ENCODE measurements around the gene RSAD1. TPM values are rescaled to one million over a fixed set of nuclear protein-coding genes. Genes with fewer than 3 reads are reported as not detected.

Gene RSAD1
- polyA plus RNA-seq, 1 of the 3 experiments (the other 2 are of a cell fraction) = 44.7 TPM

DNA sequence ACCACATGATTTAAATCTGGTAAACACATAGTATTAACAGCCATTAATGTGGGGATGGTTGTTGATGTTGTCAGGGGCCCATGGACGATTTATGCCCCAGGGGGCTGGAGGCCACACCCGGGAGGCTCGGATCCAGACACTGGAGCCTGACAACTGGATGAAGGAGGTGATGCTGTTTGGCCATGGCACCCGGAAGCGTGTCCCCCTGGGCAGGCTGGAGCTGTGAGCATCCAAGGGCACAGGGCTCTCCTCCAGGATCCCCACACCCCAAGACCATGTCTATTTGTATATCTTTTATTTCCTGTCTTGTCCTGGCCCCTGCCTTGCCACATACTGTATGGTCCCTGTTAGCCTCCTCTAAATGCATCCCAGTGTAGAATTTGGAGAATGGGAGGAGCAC is 4.6 kb downstream of the RSAD1 start:
- WGBS (ENCODE audit: low lambda C conversion rate) = 79% methylated on average over 5 of the region's 5 CpGs
- no peak overlapping the region for H3K9ac ChIP-seq
- peak overlapping the region in 1 of 2 experiments; percentile 88; a peak in 3 of 4 replicates for H3K27ac ChIP-seq (ENCODE audit: low read depth in 2 of 2, low read length in 1 of 2)
- peaks cover 16% of the 10 kb centered on the region for H3K79me2 ChIP-seq (ENCODE audit: insufficient read depth)
- H3K27me3 ChIP-seq (ENCODE audit: insufficient read depth) = no peaks in the 10 kb centered on the region
- H3K4me2 ChIP-seq = no peak overlapping the region
- peaks cover 23 to 53% of the 10 kb centered on the region in 2 experiments for H3K36me3 ChIP-seq (replicated peaks in 1 of 2; ENCODE audit: control insufficient read depth in 1 of 2, insufficient read depth in 2 of 2, low read length in 1 of 2)
- ChIA-PET POLR2A (interaction anchor here (0.6 kb wide), 1 partner anchor 143 kb away, joined by 3 read pairs; no protein-coding TSS in a partner anchor), CTCF (interaction anchor here (0.6 to 9.8 kb wide), 38 partner anchors 8 to 359 kb away, joined by 3 to 183 read pairs (median 4); partner anchors contain the start of genes CHAD and EPN3)
- H3K4me1 ChIP-seq (ENCODE audit: control insufficient read depth in 1 of 2, insufficient read depth in 2 of 2, low read depth in 1 of 2, low read length in 1 of 2) = peaks cover 12 to 18% of the 10 kb centered on the region in 2 experiments; a peak in 3 of 4 replicates
- H3K9me3 ChIP-seq = no peaks in the 10 kb centered on the region
- H3K4me3 ChIP-seq (ENCODE audit: low read depth in 2 of 2, low read length in 1 of 2) = no peak overlapping the region
- TF ChIP-seq TEAD4 (IDR thresholded peaks at IDR 0.05; ENCODE audit: borderline replicate concordance, insufficient read depth) (no peak), RFX5 (IDR thresholded peaks at IDR 0.05; ENCODE audit: low read length) (no peak), CHD2 (IDR thresholded peaks at IDR 0.05; ENCODE audit: low read length, partially characterized antibody) (no peak), SIN3A (IDR thresholded peaks at IDR 0.05; ENCODE audit: borderline replicate concordance, low read depth, low read length) (no peak), MXI1 (IDR thresholded peaks at IDR 0.05; ENCODE audit: low read depth, low read length) (no peak), TCF12 (IDR thresholded peaks at IDR 0.05) (no peak), GABPA (IDR thresholded peaks at IDR 0.05; ENCODE audit: low read depth) (no peak), JUND (IDR thresholded peaks at IDR 0.05) (no peak), EZH2phosphoT487 (IDR thresholded peaks at IDR 0.05; ENCODE audit: borderline replicate concordance, low read depth) (no peak), FOSL2 (IDR thresholded peaks at IDR 0.05; ENCODE audit: borderline replicate concordance, low read depth) (no peak), NFIC (IDR thresholded peaks at IDR 0.05; ENCODE audit: borderline replicate concordance) (no peak), YY1 (IDR thresholded peaks at IDR 0.05; ENCODE audit: low read depth) (no peak), POLR2AphosphoS5 (IDR thresholded peaks at IDR 0.05; ENCODE audit: low read depth, low read length) (no peak)
- TF ChIP-seq, protein P1, sequence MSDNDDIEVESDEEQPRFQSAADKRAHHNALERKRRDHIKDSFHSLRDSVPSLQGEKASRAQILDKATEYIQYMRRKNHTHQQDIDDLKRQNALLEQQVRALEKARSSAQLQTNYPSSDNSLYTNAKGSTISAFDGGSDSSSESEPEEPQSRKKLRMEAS (IDR thresholded peaks at IDR 0.05; ENCODE audit: low read depth) = no peak
- TF ChIP-seq, protein P2, sequence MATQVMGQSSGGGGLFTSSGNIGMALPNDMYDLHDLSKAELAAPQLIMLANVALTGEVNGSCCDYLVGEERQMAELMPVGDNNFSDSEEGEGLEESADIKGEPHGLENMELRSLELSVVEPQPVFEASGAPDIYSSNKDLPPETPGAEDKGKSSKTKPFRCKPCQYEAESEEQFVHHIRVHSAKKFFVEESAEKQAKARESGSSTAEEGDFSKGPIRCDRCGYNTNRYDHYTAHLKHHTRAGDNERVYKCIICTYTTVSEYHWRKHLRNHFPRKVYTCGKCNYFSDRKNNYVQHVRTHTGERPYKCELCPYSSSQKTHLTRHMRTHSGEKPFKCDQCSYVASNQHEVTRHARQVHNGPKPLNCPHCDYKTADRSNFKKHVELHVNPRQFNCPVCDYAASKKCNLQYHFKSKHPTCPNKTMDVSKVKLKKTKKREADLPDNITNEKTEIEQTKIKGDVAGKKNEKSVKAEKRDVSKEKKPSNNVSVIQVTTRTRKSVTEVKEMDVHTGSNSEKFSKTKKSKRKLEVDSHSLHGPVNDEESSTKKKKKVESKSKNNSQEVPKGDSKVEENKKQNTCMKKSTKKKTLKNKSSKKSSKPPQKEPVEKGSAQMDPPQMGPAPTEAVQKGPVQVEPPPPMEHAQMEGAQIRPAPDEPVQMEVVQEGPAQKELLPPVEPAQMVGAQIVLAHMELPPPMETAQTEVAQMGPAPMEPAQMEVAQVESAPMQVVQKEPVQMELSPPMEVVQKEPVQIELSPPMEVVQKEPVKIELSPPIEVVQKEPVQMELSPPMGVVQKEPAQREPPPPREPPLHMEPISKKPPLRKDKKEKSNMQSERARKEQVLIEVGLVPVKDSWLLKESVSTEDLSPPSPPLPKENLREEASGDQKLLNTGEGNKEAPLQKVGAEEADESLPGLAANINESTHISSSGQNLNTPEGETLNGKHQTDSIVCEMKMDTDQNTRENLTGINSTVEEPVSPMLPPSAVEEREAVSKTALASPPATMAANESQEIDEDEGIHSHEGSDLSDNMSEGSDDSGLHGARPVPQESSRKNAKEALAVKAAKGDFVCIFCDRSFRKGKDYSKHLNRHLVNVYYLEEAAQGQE (IDR thresholded peaks at IDR 0.05; ENCODE audit: low read depth, low read length) = no peak
- TF ChIP-seq, protein P3, sequence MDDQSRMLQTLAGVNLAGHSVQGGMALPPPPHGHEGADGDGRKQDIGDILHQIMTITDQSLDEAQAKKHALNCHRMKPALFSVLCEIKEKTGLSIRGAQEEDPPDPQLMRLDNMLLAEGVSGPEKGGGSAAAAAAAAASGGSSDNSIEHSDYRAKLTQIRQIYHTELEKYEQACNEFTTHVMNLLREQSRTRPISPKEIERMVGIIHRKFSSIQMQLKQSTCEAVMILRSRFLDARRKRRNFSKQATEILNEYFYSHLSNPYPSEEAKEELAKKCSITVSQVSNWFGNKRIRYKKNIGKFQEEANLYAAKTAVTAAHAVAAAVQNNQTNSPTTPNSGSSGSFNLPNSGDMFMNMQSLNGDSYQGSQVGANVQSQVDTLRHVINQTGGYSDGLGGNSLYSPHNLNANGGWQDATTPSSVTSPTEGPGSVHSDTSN (IDR thresholded peaks at IDR 0.05) = no peak
- TF ChIP-seq, protein P4, sequence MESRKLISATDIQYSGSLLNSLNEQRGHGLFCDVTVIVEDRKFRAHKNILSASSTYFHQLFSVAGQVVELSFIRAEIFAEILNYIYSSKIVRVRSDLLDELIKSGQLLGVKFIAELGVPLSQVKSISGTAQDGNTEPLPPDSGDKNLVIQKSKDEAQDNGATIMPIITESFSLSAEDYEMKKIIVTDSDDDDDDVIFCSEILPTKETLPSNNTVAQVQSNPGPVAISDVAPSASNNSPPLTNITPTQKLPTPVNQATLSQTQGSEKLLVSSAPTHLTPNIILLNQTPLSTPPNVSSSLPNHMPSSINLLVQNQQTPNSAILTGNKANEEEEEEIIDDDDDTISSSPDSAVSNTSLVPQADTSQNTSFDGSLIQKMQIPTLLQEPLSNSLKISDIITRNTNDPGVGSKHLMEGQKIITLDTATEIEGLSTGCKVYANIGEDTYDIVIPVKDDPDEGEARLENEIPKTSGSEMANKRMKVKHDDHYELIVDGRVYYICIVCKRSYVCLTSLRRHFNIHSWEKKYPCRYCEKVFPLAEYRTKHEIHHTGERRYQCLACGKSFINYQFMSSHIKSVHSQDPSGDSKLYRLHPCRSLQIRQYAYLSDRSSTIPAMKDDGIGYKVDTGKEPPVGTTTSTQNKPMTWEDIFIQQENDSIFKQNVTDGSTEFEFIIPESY (IDR thresholded peaks at IDR 0.05; ENCODE audit: borderline replicate concordance, low read depth) = no peak
- TF ChIP-seq, protein P5, sequence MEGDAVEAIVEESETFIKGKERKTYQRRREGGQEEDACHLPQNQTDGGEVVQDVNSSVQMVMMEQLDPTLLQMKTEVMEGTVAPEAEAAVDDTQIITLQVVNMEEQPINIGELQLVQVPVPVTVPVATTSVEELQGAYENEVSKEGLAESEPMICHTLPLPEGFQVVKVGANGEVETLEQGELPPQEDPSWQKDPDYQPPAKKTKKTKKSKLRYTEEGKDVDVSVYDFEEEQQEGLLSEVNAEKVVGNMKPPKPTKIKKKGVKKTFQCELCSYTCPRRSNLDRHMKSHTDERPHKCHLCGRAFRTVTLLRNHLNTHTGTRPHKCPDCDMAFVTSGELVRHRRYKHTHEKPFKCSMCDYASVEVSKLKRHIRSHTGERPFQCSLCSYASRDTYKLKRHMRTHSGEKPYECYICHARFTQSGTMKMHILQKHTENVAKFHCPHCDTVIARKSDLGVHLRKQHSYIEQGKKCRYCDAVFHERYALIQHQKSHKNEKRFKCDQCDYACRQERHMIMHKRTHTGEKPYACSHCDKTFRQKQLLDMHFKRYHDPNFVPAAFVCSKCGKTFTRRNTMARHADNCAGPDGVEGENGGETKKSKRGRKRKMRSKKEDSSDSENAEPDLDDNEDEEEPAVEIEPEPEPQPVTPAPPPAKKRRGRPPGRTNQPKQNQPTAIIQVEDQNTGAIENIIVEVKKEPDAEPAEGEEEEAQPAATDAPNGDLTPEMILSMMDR (IDR thresholded peaks at IDR 0.05) = no peak
- DNase-seq = no peak
- H2AFZ ChIP-seq (ENCODE audit: low read depth) = no peak overlapping the region
- H4K20me1 ChIP-seq (ENCODE audit: insufficient read depth) = no peaks in the 10 kb centered on the region
- no peaks in the 10 kb centered on the region for H3K9me2 ChIP-seq
- H3F3A ChIP-seq (replicated peaks; ENCODE audit: insufficient read depth) = peaks cover 11% of the 10 kb centered on the region

All from SK-N-SH (cell line).